ENCODE data around the gene ZCCHC14. TPM values are rescaled to one million over a fixed set of nuclear protein-coding genes. Genes with fewer than 3 reads are reported as not detected.
A peak's percentile ranks its signal among the peaks of the same experiment; 100 is the strongest.

Gene ZCCHC14
- total RNA-seq, 1 donor from 2014 or later, result 50.4 TPM

GRCh38 chr16:87447323-87447722 is 45.5 kb downstream of the ZCCHC14 start:
- H3K9me3 Mint-ChIP-seq (ENCODE audit: unreplicated experiment), result no peaks in the 10 kb centered on the region

GRCh38 chr16:87446479-87446878 is 46.3 kb downstream of the ZCCHC14 start:
- Mint-ChIP-seq H3K27me3 (ENCODE audit: unreplicated experiment) (peaks cover 3% of the 10 kb centered on the region), H3K36me3 (ENCODE audit: low read depth, unreplicated experiment) (peaks cover 30% of the 10 kb centered on the region), H3K27ac (ENCODE audit: unreplicated experiment) (no peak overlapping the region), H3K4me1 (ENCODE audit: unreplicated experiment) (peaks cover 4% of the 10 kb centered on the region), H3K4me3 (ENCODE audit: unreplicated experiment) (no peak overlapping the region), H3K9me3 (ENCODE audit: unreplicated experiment) (no peaks in the 10 kb centered on the region)
- no peak for DNase-seq (ENCODE audit: low spot score)
- TF ChIP-seq, protein P1, sequence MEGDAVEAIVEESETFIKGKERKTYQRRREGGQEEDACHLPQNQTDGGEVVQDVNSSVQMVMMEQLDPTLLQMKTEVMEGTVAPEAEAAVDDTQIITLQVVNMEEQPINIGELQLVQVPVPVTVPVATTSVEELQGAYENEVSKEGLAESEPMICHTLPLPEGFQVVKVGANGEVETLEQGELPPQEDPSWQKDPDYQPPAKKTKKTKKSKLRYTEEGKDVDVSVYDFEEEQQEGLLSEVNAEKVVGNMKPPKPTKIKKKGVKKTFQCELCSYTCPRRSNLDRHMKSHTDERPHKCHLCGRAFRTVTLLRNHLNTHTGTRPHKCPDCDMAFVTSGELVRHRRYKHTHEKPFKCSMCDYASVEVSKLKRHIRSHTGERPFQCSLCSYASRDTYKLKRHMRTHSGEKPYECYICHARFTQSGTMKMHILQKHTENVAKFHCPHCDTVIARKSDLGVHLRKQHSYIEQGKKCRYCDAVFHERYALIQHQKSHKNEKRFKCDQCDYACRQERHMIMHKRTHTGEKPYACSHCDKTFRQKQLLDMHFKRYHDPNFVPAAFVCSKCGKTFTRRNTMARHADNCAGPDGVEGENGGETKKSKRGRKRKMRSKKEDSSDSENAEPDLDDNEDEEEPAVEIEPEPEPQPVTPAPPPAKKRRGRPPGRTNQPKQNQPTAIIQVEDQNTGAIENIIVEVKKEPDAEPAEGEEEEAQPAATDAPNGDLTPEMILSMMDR (IDR thresholded peaks at IDR 0.05; ENCODE audit: unreplicated experiment), result no peak

More at GRCh38 chr16:87447323-87447722, 45.5 kb downstream of the ZCCHC14 start:
- Mint-ChIP-seq H3K27ac (ENCODE audit: unreplicated experiment) (no peak overlapping the region), H3K27me3 (ENCODE audit: unreplicated experiment) (peaks cover 3% of the 10 kb centered on the region), H3K4me3 (ENCODE audit: unreplicated experiment) (no peak overlapping the region), H3K36me3 (ENCODE audit: low read depth, unreplicated experiment) (peaks cover 38% of the 10 kb centered on the region), H3K4me1 (ENCODE audit: unreplicated experiment) (peaks cover 6% of the 10 kb centered on the region)
- DNase-seq (ENCODE audit: low spot score), result no peak
- TF ChIP-seq, protein P1 (IDR thresholded peaks at IDR 0.05; ENCODE audit: unreplicated experiment), result no peak

GRCh38 chr16:87445486-87445885 is 47.3 kb downstream of the ZCCHC14 start:
- peaks cover 5% of the 10 kb centered on the region for H3K27me3 Mint-ChIP-seq (ENCODE audit: unreplicated experiment)
- H3K4me1 Mint-ChIP-seq (ENCODE audit: unreplicated experiment), result peaks cover 4% of the 10 kb centered on the region
- H3K36me3 Mint-ChIP-seq (ENCODE audit: low read depth, unreplicated experiment), result peaks cover 29% of the 10 kb centered on the region
- TF ChIP-seq, protein P1 (IDR thresholded peaks at IDR 0.05; ENCODE audit: unreplicated experiment), result no peak
- DNase-seq (ENCODE audit: low spot score), result no peak
- peak overlapping the region; percentile 63 for H3K4me3 Mint-ChIP-seq (ENCODE audit: unreplicated experiment)
- H3K27ac Mint-ChIP-seq (ENCODE audit: unreplicated experiment), result no peak overlapping the region
- H3K9me3 Mint-ChIP-seq (ENCODE audit: unreplicated experiment), result no peaks in the 10 kb centered on the region

DNA sequence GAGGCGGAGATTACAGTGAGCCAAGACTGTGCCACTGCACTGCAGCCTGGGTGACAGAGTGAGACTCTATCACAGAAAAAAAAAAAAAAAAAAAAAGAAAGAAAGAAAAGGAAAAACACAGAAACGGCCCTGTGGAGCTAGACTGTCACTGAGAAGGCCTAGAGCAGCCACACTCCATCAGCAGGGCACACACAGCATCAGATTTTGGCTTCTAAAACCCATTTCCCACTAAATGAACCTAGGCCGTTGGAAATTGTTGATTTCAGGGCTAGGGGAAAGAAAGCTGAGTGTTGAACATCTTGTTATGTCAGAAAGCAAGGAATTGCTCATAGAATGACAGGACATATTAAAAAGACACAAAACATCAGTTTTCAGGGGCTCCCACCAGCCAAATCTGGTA is 48.9 kb downstream of the ZCCHC14 start:
- no peak for DNase-seq (ENCODE audit: low spot score)
- Mint-ChIP-seq H3K36me3 (ENCODE audit: low read depth, unreplicated experiment) (peaks cover 29% of the 10 kb centered on the region), H3K4me1 (ENCODE audit: unreplicated experiment) (peaks cover 4% of the 10 kb centered on the region), H3K4me3 (ENCODE audit: unreplicated experiment) (peak overlapping the region; percentile 43), H3K27me3 (ENCODE audit: unreplicated experiment) (peaks cover 2% of the 10 kb centered on the region), H3K9me3 (ENCODE audit: unreplicated experiment) (no peaks in the 10 kb centered on the region), H3K27ac (ENCODE audit: unreplicated experiment) (no peak overlapping the region)
- TF ChIP-seq, protein P1 (IDR thresholded peaks at IDR 0.05; ENCODE audit: unreplicated experiment), result no peak

DNA sequence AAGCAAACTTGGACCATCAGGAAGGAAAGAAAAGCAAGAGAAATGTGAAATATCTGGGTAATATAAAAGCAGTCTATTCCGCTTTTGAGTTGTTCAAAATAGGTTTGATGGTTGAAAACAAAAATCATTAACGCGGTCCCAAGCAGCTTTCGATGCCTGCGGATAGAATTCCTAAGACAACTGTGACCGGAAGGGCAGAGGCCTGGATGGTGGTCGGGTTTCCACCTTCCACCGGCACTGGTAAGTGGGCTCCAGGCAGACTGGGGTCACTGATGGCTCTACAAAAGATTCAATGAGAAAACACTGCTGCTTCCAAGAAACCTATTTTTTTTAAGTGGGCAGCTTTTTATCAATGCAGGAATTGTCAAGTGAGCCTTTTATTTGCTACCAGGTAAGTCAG is 49.8 kb downstream of the ZCCHC14 start:
- TF ChIP-seq, protein P1 (IDR thresholded peaks at IDR 0.05; ENCODE audit: unreplicated experiment), result no peak
- Mint-ChIP-seq H3K36me3 (ENCODE audit: low read depth, unreplicated experiment) (peaks cover 24% of the 10 kb centered on the region), H3K27ac (ENCODE audit: unreplicated experiment) (peak overlapping the region; percentile 33), H3K4me1 (ENCODE audit: unreplicated experiment) (peaks cover 4% of the 10 kb centered on the region), H3K27me3 (ENCODE audit: unreplicated experiment) (peaks cover 2% of the 10 kb centered on the region), H3K4me3 (ENCODE audit: unreplicated experiment) (peak overlapping the region; percentile 11), H3K9me3 (ENCODE audit: unreplicated experiment) (no peaks in the 10 kb centered on the region)
- no peak for DNase-seq (ENCODE audit: low spot score)

Data from endothelial cell (in vitro differentiated cells).